Measurements from ENCODE around the gene MXD4. TPM values are rescaled to one million over a fixed set of nuclear protein-coding genes. Genes with fewer than 3 reads are reported as not detected.

MXD4 gene
- total and polyA plus RNA-seq, 2 donors (not counting 1 experiment from before 2014, with no cell fraction given): 67.3 to 75.3 TPM

GRCh38 chr4:2301806-2302205 lies 39.9 kb upstream of the MXD4 start:
- H3K4me2 ChIP-seq (replicated peaks; ENCODE audit: low read depth, low read length, poor library complexity, severe bottlenecking): no peak overlapping the region
- Mint-ChIP-seq H3K9me3 (ENCODE audit: insufficient read depth) (peaks cover 3% of the 10 kb centered on the region), H3K27ac (no peak overlapping the region), H3K4me3 (no peak overlapping the region), H3K4me1 (peaks cover 17% of the 10 kb centered on the region), H3K27me3 (no peaks in the 10 kb centered on the region)
- ATAC-seq (ENCODE audit: low read depth): no peak
- ChIA-PET CTCF (interaction anchor here (0.7 kb wide), 1 partner anchor 161 kb away, joined by 3 read pairs; no protein-coding TSS in a partner anchor), POLR2A (no interaction called here)
- H3K4me3 ChIP-seq (ENCODE audit: control extremely low read depth in 1 of 5, extremely low read depth in 1 of 5, insufficient read depth in 1 of 5, low read depth in 2 of 5, low read length in 4 of 5): no peak overlapping the region
- TF ChIP-seq CTCF (IDR thresholded peaks at IDR 0.05) (no peak), EZH2 (IDR thresholded peaks at IDR 0.05; ENCODE audit: borderline replicate concordance, insufficient read depth, low read depth, low read length, poor library complexity, severe bottlenecking) (no peak)
- H3K9me3 ChIP-seq (ENCODE audit: control extremely low read depth in 1 of 3, control insufficient read depth in 2 of 3, insufficient read depth in 1 of 3, low read length in 2 of 3): peaks cover 0 to 14% (median 3%) of the 10 kb centered on the region in 3 donors
- H3K4me1 ChIP-seq (ENCODE audit: control insufficient read depth in 2 of 2, insufficient read depth in 2 of 2, low read length in 2 of 2): peaks cover 0 to 8% of the 10 kb centered on the region in 2 donors
- intact Hi-C loops (cut with micrococcal nuclease): no loop called here
- no peak for DNase-seq
- H2AFZ ChIP-seq (ENCODE audit: insufficient read depth, low read depth, low read length, poor library complexity, severe bottlenecking): no peak overlapping the region
- H4K20me1 ChIP-seq (ENCODE audit: control insufficient read depth, insufficient read depth, low read length, poor library complexity, severe bottlenecking): no peaks in the 10 kb centered on the region
- no peaks in the 10 kb centered on the region for H3K79me2 ChIP-seq (ENCODE audit: control insufficient read depth, insufficient read depth, low read length)
- WGBS (ENCODE audit: insufficient coverage): 97% methylated on average over 16 of the region's 19 CpGs
- no peak overlapping the region for H3K27ac ChIP-seq (ENCODE audit: low read length in 2 of 2)
- H3K9ac ChIP-seq (ENCODE audit: low read length): no peak overlapping the region
- no peaks in the 10 kb centered on the region for H3K27me3 ChIP-seq (replicated peaks in 1 of 4; ENCODE audit: control extremely low read depth in 1 of 4, control insufficient read depth in 3 of 4, insufficient read depth in 4 of 4, low read length in 3 of 4)
- no peaks in the 10 kb centered on the region for H3K36me3 ChIP-seq (replicated peaks in 1 of 2; ENCODE audit: control extremely low read depth in 1 of 2, control insufficient read depth in 1 of 2, extremely low read depth in 1 of 2, insufficient read depth in 2 of 2, low read length in 1 of 2)

GRCh38 chr4:2301225-2301642 lies 39.3 kb upstream of the MXD4 start:
- POLR2A ChIA-PET: no interaction called here
- intact Hi-C loops (cut with micrococcal nuclease): no loop called here
- no peak overlapping the region for H3K27ac Mint-ChIP-seq

More at GRCh38 chr4:2301225-2301642, 39.3 kb upstream of the MXD4 start:
- TF ChIP-seq EZH2 (IDR thresholded peaks at IDR 0.05; ENCODE audit: borderline replicate concordance, insufficient read depth, low read depth, low read length, poor library complexity, severe bottlenecking) (no peak), CTCF (IDR thresholded peaks at IDR 0.05) (no peak)
- H3K27ac ChIP-seq (ENCODE audit: low read length in 2 of 2): no peak overlapping the region
- no peaks in the 10 kb centered on the region for H3K27me3 ChIP-seq (replicated peaks in 1 of 4; ENCODE audit: control extremely low read depth in 1 of 4, control insufficient read depth in 3 of 4, insufficient read depth in 4 of 4, low read length in 3 of 4)
- Mint-ChIP-seq H3K4me3 (no peak overlapping the region), H3K4me1 (peaks cover 19% of the 10 kb centered on the region), H3K9me3 (ENCODE audit: insufficient read depth) (no peaks in the 10 kb centered on the region), H3K27me3 (no peaks in the 10 kb centered on the region)
- no peaks in the 10 kb centered on the region for H3K79me2 ChIP-seq (ENCODE audit: control insufficient read depth, insufficient read depth, low read length)
- H3K4me1 ChIP-seq (ENCODE audit: control insufficient read depth in 2 of 2, insufficient read depth in 2 of 2, low read length in 2 of 2): peaks cover 0 to 8% of the 10 kb centered on the region in 2 donors
- no peak overlapping the region for H3K4me2 ChIP-seq (replicated peaks; ENCODE audit: low read depth, low read length, poor library complexity, severe bottlenecking)
- H3K9ac ChIP-seq (ENCODE audit: low read length): no peak overlapping the region
- DNase-seq: no peak
- peaks cover 0 to 13% (median 0%) of the 10 kb centered on the region in 3 donors for H3K9me3 ChIP-seq (ENCODE audit: control extremely low read depth in 1 of 3, control insufficient read depth in 2 of 3, insufficient read depth in 1 of 3, low read length in 2 of 3)
- H4K20me1 ChIP-seq (ENCODE audit: control insufficient read depth, insufficient read depth, low read length, poor library complexity, severe bottlenecking): no peaks in the 10 kb centered on the region
- CTCF ChIA-PET: no interaction called here
- H3K4me3 ChIP-seq (ENCODE audit: control extremely low read depth in 1 of 5, extremely low read depth in 1 of 5, insufficient read depth in 1 of 5, low read depth in 2 of 5, low read length in 4 of 5): no peak overlapping the region
- H2AFZ ChIP-seq (ENCODE audit: insufficient read depth, low read depth, low read length, poor library complexity, severe bottlenecking): no peak overlapping the region
- no peak for ATAC-seq (ENCODE audit: low read depth)
- no peaks in the 10 kb centered on the region for H3K36me3 ChIP-seq (replicated peaks in 1 of 2; ENCODE audit: control extremely low read depth in 1 of 2, control insufficient read depth in 1 of 2, extremely low read depth in 1 of 2, insufficient read depth in 2 of 2, low read length in 1 of 2)
- WGBS (ENCODE audit: insufficient coverage): 89% methylated on average over 11 of the region's 14 CpGs

All from B cell (primary cell).